ENCODE results near the gene FAM222B. TPM values are rescaled to one million over a fixed set of nuclear protein-coding genes. Genes with fewer than 3 reads are reported as not detected.

Gene FAM222B
- total and polyA plus RNA-seq, 8 donors, result 16.5 to 25.4 (median 19.6) TPM

GRCh38 chr17:28760601-28761562 lies 81.7 kb downstream of the FAM222B start:
- peak overlapping the region; percentile 1 to 48 for H3K27ac ChIP-seq
- peaks cover 5 to 31% of the 10 kb centered on the region in 2 donors for H3K4me1 ChIP-seq
- H3K9me3 ChIP-seq, result no peaks in the 10 kb centered on the region
- DNase-seq (peak in 2 of 4 donors; percentile 87 to 89), ATAC-seq (peak; percentile 79)
- no peak overlapping the region for H3K4me3 ChIP-seq
- H3K36me3 ChIP-seq, result peaks cover 0 to 42% of the 10 kb centered on the region in 2 donors
- intact Hi-C loops (cut with DNase I), result loop anchor here in 1 of 2 donors (5.0 kb wide), 1 partner anchor 141 kb away; the partner anchor contains the start of gene DHRS13
- no peaks in the 10 kb centered on the region for H3K27me3 ChIP-seq
- TF ChIP-seq CTCF (IDR thresholded peaks at IDR 0.05), result no peak

DNA sequence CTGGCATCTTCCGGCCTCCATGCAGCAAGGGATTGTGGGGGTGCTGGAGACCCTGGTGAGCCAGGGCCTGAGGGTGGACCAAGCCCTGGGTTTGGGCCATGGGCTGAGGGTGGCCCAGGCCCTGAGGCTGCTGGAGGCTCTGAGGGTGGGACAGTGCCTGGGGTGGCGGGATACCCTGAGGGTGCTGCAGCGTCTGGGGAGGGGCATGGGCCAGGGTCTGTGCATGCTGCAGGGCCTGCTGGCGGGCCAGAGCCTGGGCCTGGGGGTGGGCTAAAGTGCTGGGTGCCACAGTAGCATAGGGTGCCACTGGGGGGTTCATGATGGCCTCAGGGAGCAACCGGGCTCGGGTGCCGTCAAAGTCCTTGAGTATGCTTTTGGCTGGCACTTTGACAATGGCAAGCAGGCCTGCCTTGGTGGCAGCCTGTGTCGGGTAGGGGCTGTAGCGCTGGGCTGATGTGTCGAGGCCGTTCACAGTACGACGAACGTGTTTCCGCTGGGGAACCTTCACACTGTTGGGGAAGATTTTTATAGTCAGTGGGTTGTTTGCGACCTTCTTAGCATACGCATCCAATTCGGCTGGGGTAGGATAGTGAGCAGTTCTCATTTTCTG lies 83.2 kb downstream of the FAM222B start:
- Histone ChIP-seq H3K9me3 (no peaks in the 10 kb centered on the region), H3K36me3 (peaks cover 0 to 33% of the 10 kb centered on the region in 2 donors), H3K27ac (no peak overlapping the region), H3K27me3 (no peaks in the 10 kb centered on the region), H3K4me1 (peaks cover 5 to 31% of the 10 kb centered on the region in 2 donors), H3K4me3 (no peak overlapping the region)
- no peak for ATAC-seq
- intact Hi-C loops (cut with DNase I), result no loop called here
- TF ChIP-seq CTCF (IDR thresholded peaks at IDR 0.05), result no peak
- no peak for DNase-seq

GRCh38 chr17:28758411-28759121 lies 84.0 kb downstream of the FAM222B start:
- Histone ChIP-seq H3K27me3 (no peaks in the 10 kb centered on the region), H3K9me3 (no peaks in the 10 kb centered on the region), H3K27ac (no peak overlapping the region), H3K36me3 (peaks cover 0 to 33% of the 10 kb centered on the region in 2 donors), H3K4me3 (no peak overlapping the region), H3K4me1 (peaks cover 5 to 26% of the 10 kb centered on the region in 2 donors)
- ATAC-seq (no peak), DNase-seq (no peak)
- intact Hi-C loops (cut with DNase I), result no loop called here
- no peak for TF ChIP-seq CTCF (IDR thresholded peaks at IDR 0.05)

GRCh38 chr17:28756049-28756804 lies 86.4 kb downstream of the FAM222B start:
- Histone ChIP-seq H3K27ac (no peak overlapping the region), H3K36me3 (peaks cover 0 to 39% of the 10 kb centered on the region in 2 donors), H3K4me1 (peaks cover 0 to 13% of the 10 kb centered on the region in 2 donors), H3K9me3 (no peaks in the 10 kb centered on the region), H3K4me3 (no peak overlapping the region), H3K27me3 (no peaks in the 10 kb centered on the region)
- no peak for ATAC-seq
- intact Hi-C loops (cut with DNase I), result no loop called here
- no peak for DNase-seq
- no peak for TF ChIP-seq CTCF (IDR thresholded peaks at IDR 0.05)
